MCF 10A (cell line): Measurements from ENCODE around the gene TBC1D24. TPM values are rescaled to one million over a fixed set of nuclear protein-coding genes. Genes with fewer than 3 reads are reported as not detected.

Experiments used
- BruUV-seq: library from RNA; stranded (reverse); fragments of 400-500 nt; replicated peaks from 2 replicates; lab custom pipeline; 2021; lab: Mats Ljungman, UMichigan
- CTCF ChIA-PET: fragments of 300-600 bp; sonication (Branson Sonifier 250); formaldehyde crosslinking; extraction: SDS; loops from one replicate; lab custom pipeline; 2021; ENCODE audit warnings: antibody characterized with exemption, inconsistent platforms; lab: Yijun Ruan, JAX
- POLR2A ChIA-PET: fragments of 300-600, 350-650 bp; sonication (Branson Sonifier 250); formaldehyde crosslinking; extraction: SDS; loops from one replicate; lab custom pipeline; 2020; ENCODE audit warnings: antibody characterized with exemption, inconsistent platforms; lab: Yijun Ruan, JAX
- DNase-seq: peaks from one replicate; pipeline ENCODE4 v3.0.0-alpha.2; 2018; ENCODE audit not compliant: unreplicated experiment
- H3K27ac Mint-ChIP-seq: one replicate; pipeline ENCODE4 v1.8.0; 2022; ENCODE audit warnings: mild to moderate bottlenecking, low read depth, mixed read lengths; ENCODE audit not compliant: unreplicated experiment
- H3K27me3 Mint-ChIP-seq: one replicate; pipeline ENCODE4 v1.8.0; 2022; ENCODE audit warnings: mixed read lengths; ENCODE audit not compliant: insufficient read depth, unreplicated experiment
- H3K36me3 Mint-ChIP-seq: one replicate; pipeline ENCODE4 v1.8.0; 2022; ENCODE audit warnings: mild to moderate bottlenecking, moderate library complexity, mixed read lengths; ENCODE audit not compliant: insufficient read depth, unreplicated experiment
- H3K4me1 Mint-ChIP-seq: one replicate; pipeline ENCODE4 v1.8.0; 2022; ENCODE audit warnings: mixed read lengths; ENCODE audit not compliant: insufficient read depth, unreplicated experiment
- H3K4me3 Mint-ChIP-seq: one replicate; pipeline ENCODE4 v1.8.0; 2022; ENCODE audit warnings: mild to moderate bottlenecking, moderate library complexity, mixed read lengths; ENCODE audit not compliant: unreplicated experiment
- H3K9me3 Mint-ChIP-seq: one replicate; pipeline ENCODE4 v1.8.0; 2022; ENCODE audit warnings: mixed read lengths; ENCODE audit not compliant: unreplicated experiment
- CTCF ChIP-seq: fragments of 200-600 bp; IDR thresholded peaks from one replicate; pipeline ENCODE4 v1.8.0; 2022; ENCODE audit warnings: antibody characterized with exemption, mild to moderate bottlenecking; ENCODE audit not compliant: unreplicated experiment
- intact Hi-C: fragments of 100-400 bp; cut with micrococcal nuclease; formaldehyde crosslinking; loops from 2 replicates; pipeline ENCODE4 v1.14.1; 2022
- total RNA-seq: library from RNA; stranded (reverse); gene quantifications from 2 replicates; pipeline ENCODE4 v1.2.3, GENCODE V29; 2022

The TBC1D24 gene
- total RNA-seq, 1 experiment from 2014 or later, result 8.1 TPM

GRCh38 chr16:2512735-2513404 is 37.9 kb downstream of the TBC1D24 start:
- Mint-ChIP-seq H3K27me3 (no peaks in the 10 kb centered on the region), H3K27ac (peak overlapping the region; percentile 94), H3K9me3 (no peaks in the 10 kb centered on the region), H3K36me3 (peaks cover 18% of the 10 kb centered on the region), H3K4me3 (peak overlapping the region; percentile 87), H3K4me1 (peaks cover 29% of the 10 kb centered on the region)
- no TSS peak for BruUV-seq
- TF ChIP-seq CTCF, result no peak
- intact Hi-C loops, result no loop called here
- CTCF ChIA-PET, result interaction anchor here (0.6 to 1.5 kb wide), 2 partner anchors 11 to 68 kb away, joined by 3 read pairs; no protein-coding TSS in a partner anchor
- POLR2A ChIA-PET, result interaction anchor here (0.6 to 4.0 kb wide), 8 partner anchors 12 to 509 kb away, joined by 3 to 57 read pairs (median 3); partner anchors contain the start of genes CEMP1, ECI1 and PDPK1
- no peak for DNase-seq

DNA sequence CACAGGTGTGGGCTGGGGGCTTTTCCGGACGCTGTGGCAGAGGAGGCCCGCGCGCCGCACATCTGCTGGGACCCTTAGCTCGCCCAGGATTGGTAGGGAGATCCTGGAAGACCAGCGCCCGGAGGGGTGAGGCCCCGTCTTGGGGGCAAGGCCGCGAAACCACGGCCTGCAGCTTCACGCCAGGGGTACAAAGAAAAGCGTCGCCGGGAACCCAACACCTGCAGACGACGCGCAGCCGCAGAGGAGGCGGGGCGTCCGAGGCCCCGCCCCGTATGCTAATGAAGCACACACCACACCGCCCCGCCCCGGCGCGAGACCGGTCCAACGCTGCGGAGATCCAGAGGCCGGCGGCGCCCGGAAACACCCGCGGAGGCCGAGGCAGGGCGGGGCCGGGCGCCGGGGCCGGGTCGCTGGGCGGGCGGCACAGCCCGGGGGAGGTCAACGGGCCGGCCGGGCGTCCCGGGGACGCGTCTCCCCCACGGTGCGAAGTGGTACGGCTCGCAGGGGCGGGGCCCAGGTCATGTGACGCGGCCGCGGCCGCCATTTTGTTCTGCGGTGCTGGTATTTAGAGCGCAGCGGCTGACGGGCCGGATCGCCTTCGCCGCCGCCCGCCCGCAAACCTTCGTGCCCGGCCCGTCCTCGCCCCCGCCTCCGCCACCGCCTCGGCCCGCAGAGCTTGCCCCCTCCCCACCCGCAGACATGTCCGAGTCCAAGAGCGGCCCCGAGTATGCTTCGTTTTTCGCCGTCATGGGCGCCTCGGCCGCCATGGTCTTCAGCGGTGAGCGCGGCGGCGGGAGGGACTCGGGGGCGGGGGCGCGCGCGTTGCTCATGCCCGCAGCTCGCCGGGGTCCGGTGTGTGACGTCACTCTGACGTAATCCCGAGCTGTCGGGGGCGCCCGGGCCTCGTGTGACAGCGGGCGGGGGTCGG is 38.7 kb downstream of the TBC1D24 start, which contains the start of gene ATP6V0C:
ATP6V0C (plus strand) TSS at position 548 of the 928 bp plus-strand sequence; CDS start at position 700, 152 bp downstream.
- no peaks in the 10 kb centered on the region for H3K27me3 Mint-ChIP-seq
- H3K4me1 Mint-ChIP-seq, result peaks cover 29% of the 10 kb centered on the region
- H3K36me3 Mint-ChIP-seq, result peaks cover 18% of the 10 kb centered on the region
- no peak for TF ChIP-seq CTCF
- CTCF ChIA-PET, result interaction anchor here (0.6 kb wide), 1 partner anchor 12 kb away, joined by 6 read pairs; no protein-coding TSS in a partner anchor
- H3K9me3 Mint-ChIP-seq, result no peaks in the 10 kb centered on the region
- TSS peak; percentile 24 for BruUV-seq
- POLR2A ChIA-PET, result interaction anchor here (0.5 to 4.0 kb wide), 14 partner anchors 12 to 549 kb away, joined by 3 to 57 read pairs (median 3); partner anchors contain the start of genes CEMP1, ECI1, PDPK1 and RPS2
- peak; percentile 88 for DNase-seq
- intact Hi-C loops, result loop anchor here (2.0 kb wide), 1 partner anchor 39 kb away; the partner anchor contains the start of gene TBC1D24
- H3K4me3 Mint-ChIP-seq, result peak within 1 kb of the TSS; percentile 87
- H3K27ac Mint-ChIP-seq, result peak within 1 kb of the TSS; percentile 94

DNA sequence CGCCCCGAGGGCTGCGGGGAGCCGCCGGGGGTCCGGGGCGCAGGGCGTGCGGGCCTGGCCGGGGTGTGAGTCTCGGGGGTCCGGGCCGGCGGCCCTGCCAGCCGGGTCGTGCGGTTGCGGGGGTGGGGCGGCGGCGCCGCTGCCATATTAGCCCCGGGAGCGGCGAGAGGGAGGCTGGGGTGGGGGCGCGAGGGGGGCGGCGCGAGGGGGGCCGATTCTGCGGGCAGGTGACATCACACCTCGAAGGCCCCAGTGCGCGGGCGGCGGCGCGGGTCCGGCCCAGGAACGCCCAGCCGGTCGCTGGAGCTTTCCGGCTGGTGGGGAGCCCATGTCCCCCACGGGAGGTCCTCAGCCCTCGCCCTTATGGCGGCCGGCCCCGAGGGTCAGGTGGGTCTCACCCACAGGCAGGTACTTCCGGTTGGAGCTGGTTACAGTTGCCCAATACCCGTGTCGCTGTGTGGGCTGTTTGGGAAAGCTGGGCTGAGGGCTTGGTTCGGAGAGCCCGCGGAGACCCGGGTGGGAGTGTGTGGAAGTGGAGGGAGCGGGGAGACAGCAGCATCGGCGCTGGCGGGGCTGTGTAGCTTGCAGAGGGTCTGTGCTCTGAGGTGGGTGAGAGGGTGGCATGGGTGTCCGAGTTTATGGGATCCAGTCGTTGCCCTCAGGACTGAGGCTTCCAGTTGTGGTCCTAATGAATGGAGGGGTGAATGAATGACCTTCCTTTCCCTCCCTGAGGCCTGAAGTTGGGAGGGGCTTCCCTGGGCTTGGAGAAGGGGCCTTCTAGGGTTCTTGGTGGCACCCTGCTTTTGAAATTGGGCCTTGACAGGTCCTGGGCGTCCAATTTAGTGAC is 39.6 kb downstream of the TBC1D24 start:
- ChIA-PET CTCF (interaction anchor here (0.6 to 1.1 kb wide), 2 partner anchors 13 to 14 kb away, joined by 4 to 6 read pairs; no protein-coding TSS in a partner anchor), POLR2A (interaction anchor here (0.5 to 4.0 kb wide), 15 partner anchors 12 to 550 kb away, joined by 3 to 57 read pairs (median 4); partner anchors contain the start of genes CEMP1, ECI1, PDPK1 and RPS2)
- Mint-ChIP-seq H3K4me3 (peak overlapping the region; percentile 87), H3K9me3 (no peaks in the 10 kb centered on the region), H3K4me1 (peaks cover 30% of the 10 kb centered on the region), H3K36me3 (peaks cover 18% of the 10 kb centered on the region), H3K27ac (peak overlapping the region; percentile 94), H3K27me3 (no peaks in the 10 kb centered on the region)
- no peak for TF ChIP-seq CTCF
- intact Hi-C loops, result loop anchor here (2.0 kb wide), 1 partner anchor 40 kb away; the partner anchor contains the start of gene TBC1D24
- DNase-seq, result no peak
- no TSS peak for BruUV-seq
